Nephron progenitor cell (in vitro differentiated cells): ENCODE data around the gene HS6ST2.
A peak's percentile ranks its signal among the peaks of the same experiment; 100 is the strongest.

Experiments
- DNase-seq: peaks from one replicate; pipeline ENCODE4 v3.0.0; 2021
- H3K27ac Mint-ChIP-seq: 2 replicates; pipeline ENCODE4 v1.8.0; 2021; ENCODE audit warnings: mild to moderate bottlenecking, moderate library complexity, mixed read lengths
- H3K27me3 Mint-ChIP-seq: 2 replicates; pipeline ENCODE4 v1.8.0; 2021; ENCODE audit warnings: mild to moderate bottlenecking, low read depth, mixed read lengths; ENCODE audit not compliant: poor library complexity
- H3K36me3 Mint-ChIP-seq: 2 replicates; pipeline ENCODE4 v1.8.0; 2021; ENCODE audit warnings: low read depth, mixed read lengths
- H3K4me1 Mint-ChIP-seq: 2 replicates; pipeline ENCODE4 v1.8.0; 2021; ENCODE audit warnings: mixed read lengths
- H3K4me3 Mint-ChIP-seq: 2 replicates; pipeline ENCODE4 v1.8.0; 2021; ENCODE audit warnings: mild to moderate bottlenecking, moderate library complexity, mixed read lengths
- H3K9me3 Mint-ChIP-seq: 2 replicates; pipeline ENCODE4 v1.8.0; 2021; ENCODE audit warnings: mild to moderate bottlenecking, moderate library complexity, mixed read lengths
- CTCF ChIP-seq: fragments of 200-600 bp; sonication (generic); IDR thresholded peaks from 2 replicates; pipeline ENCODE4 v1.5.0; 2021; ENCODE audit warnings: antibody characterized with exemption

The HS6ST2 gene

GRCh38 chrX:132673331-132673730 lies 285.1 kb downstream of the HS6ST2 start:
- Mint-ChIP-seq H3K4me1 (peaks cover 16% of the 10 kb centered on the region), H3K4me3 (no peak overlapping the region), H3K27ac (peak overlapping the region; percentile 34), H3K9me3 (no peaks in the 10 kb centered on the region), H3K27me3 (peaks cover 10% of the 10 kb centered on the region), H3K36me3 (no peaks in the 10 kb centered on the region)
- DNase-seq, result no peak
- TF ChIP-seq CTCF, result no peak

- no peak for DNase-seq
- no peaks in the 10 kb centered on the region for H3K9me3 Mint-ChIP-seq
- peaks cover 10% of the 10 kb centered on the region for H3K27me3 Mint-ChIP-seq
- peaks cover 12% of the 10 kb centered on the region for H3K4me1 Mint-ChIP-seq
- H3K4me3 Mint-ChIP-seq, result no peak overlapping the region
- no peaks in the 10 kb centered on the region for H3K36me3 Mint-ChIP-seq
- no peak for TF ChIP-seq CTCF
- H3K27ac Mint-ChIP-seq, result no peak overlapping the region
Observed at GRCh38 chrX:132671229-132671641, 287.2 kb downstream of the HS6ST2 start.

- DNase-seq, result no peak
- Mint-ChIP-seq H3K36me3 (no peaks in the 10 kb centered on the region), H3K27me3 (peaks cover 7% of the 10 kb centered on the region), H3K9me3 (no peaks in the 10 kb centered on the region), H3K27ac (no peak overlapping the region), H3K4me3 (no peak overlapping the region), H3K4me1 (peaks cover 16% of the 10 kb centered on the region)
- TF ChIP-seq CTCF, result no peak
Observed at GRCh38 chrX:132669142-132669541, 289.3 kb downstream of the HS6ST2 start.

GRCh38 chrX:132668178-132668577 lies 290.3 kb downstream of the HS6ST2 start:
- H3K9me3 Mint-ChIP-seq, result no peaks in the 10 kb centered on the region
- H3K27me3 Mint-ChIP-seq, result peaks cover 7% of the 10 kb centered on the region
- no peaks in the 10 kb centered on the region for H3K36me3 Mint-ChIP-seq
- no peak for DNase-seq
- no peak overlapping the region for H3K4me3 Mint-ChIP-seq
- no peak for TF ChIP-seq CTCF
- peaks cover 16% of the 10 kb centered on the region for H3K4me1 Mint-ChIP-seq
- H3K27ac Mint-ChIP-seq, result no peak overlapping the region

- no peak overlapping the region for H3K27ac Mint-ChIP-seq
- no peak for TF ChIP-seq CTCF
- peaks cover 16% of the 10 kb centered on the region for H3K4me1 Mint-ChIP-seq
- no peak for DNase-seq
- H3K9me3 Mint-ChIP-seq, result no peaks in the 10 kb centered on the region
- no peaks in the 10 kb centered on the region for H3K36me3 Mint-ChIP-seq
- H3K27me3 Mint-ChIP-seq, result peaks cover 4% of the 10 kb centered on the region
- H3K4me3 Mint-ChIP-seq, result no peak overlapping the region
Observed at GRCh38 chrX:132665676-132666075, 292.8 kb downstream of the HS6ST2 start.

GRCh38 chrX:132664273-132664672 lies 294.2 kb downstream of the HS6ST2 start:
- H3K9me3 Mint-ChIP-seq, result no peaks in the 10 kb centered on the region
- H3K27ac Mint-ChIP-seq, result no peak overlapping the region
- H3K27me3 Mint-ChIP-seq, result no peaks in the 10 kb centered on the region
- peaks cover 18% of the 10 kb centered on the region for H3K4me1 Mint-ChIP-seq
- no peak for DNase-seq
- no peak for TF ChIP-seq CTCF
- no peaks in the 10 kb centered on the region for H3K36me3 Mint-ChIP-seq
- H3K4me3 Mint-ChIP-seq, result no peak overlapping the region
